Lower leg skin (tissue), 3 donors: Measurements from ENCODE around the gene KRT35.

ENCODE experiments used
- POLR2A ChIP-seq, 2 donors: fragments of 450-650 bp; IDR thresholded peaks; one replicate each; pipeline ENCODE4 v1.6.1; 2016 to 2017; ENCODE audit warnings: antibody characterized with exemption in 2 of 2, mild to moderate bottlenecking in 1 of 2, moderate library complexity in 1 of 2
- TF ChIP-seq, protein P1 (sequence below), 3 donors: fragments of 450-650 bp; IDR thresholded peaks; one replicate each; pipeline ENCODE4 v1.5.1; 2016; ENCODE audit warnings: antibody characterized with exemption in 3 of 3, mild to moderate bottlenecking in 3 of 3, moderate library complexity in 2 of 3

DNA sequence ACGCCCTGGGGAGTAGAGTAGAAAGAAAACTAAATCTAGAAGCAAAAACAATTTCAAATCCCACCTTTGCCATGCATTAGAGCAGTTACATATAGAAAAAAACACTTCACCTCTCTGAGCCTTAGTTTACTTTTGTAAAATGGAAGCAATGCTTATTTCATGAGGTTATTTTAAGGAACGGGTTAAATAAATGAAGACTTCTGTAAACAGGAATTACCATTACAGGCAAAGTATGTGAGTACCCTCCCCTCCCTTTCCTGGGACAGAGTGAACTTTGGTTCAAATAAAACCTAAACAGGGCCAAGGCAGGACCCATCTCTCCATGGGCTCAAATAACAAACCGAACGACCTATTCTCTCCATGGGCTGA is 42.3 kb upstream of the KRT35 start:
- TF ChIP-seq, protein P1, sequence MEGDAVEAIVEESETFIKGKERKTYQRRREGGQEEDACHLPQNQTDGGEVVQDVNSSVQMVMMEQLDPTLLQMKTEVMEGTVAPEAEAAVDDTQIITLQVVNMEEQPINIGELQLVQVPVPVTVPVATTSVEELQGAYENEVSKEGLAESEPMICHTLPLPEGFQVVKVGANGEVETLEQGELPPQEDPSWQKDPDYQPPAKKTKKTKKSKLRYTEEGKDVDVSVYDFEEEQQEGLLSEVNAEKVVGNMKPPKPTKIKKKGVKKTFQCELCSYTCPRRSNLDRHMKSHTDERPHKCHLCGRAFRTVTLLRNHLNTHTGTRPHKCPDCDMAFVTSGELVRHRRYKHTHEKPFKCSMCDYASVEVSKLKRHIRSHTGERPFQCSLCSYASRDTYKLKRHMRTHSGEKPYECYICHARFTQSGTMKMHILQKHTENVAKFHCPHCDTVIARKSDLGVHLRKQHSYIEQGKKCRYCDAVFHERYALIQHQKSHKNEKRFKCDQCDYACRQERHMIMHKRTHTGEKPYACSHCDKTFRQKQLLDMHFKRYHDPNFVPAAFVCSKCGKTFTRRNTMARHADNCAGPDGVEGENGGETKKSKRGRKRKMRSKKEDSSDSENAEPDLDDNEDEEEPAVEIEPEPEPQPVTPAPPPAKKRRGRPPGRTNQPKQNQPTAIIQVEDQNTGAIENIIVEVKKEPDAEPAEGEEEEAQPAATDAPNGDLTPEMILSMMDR (IDR thresholded peaks at IDR 0.05): no peak
- TF ChIP-seq POLR2A (IDR thresholded peaks at IDR 0.05): no peak
